OCI-M2 (cell line): ENCODE data around the gene ZNF512.
"Not testable (repeated sequence)": the region's sequence is repeated elsewhere in the genome, so short reads cannot be mapped to it uniquely, and the experiment has no call there.

Experiments
- DNase-seq: peaks from one replicate; lab custom pipeline; 2025; ENCODE audit not compliant: unreplicated experiment; lab: John Stamatoyannopoulos, UW

ZNF512 gene

GRCh38 chr2:27582129-27582694, 630 bp upstream of the ZNF512 start:
- no peak for DNase-seq

- DNase-seq, result no peak
Observed at GRCh38 chr2:27583390-27583915, 611 bp downstream of the ZNF512 start.

GRCh38 chr2:27584597-27584996, 1.8 kb downstream of the ZNF512 start:
- DNase-seq, result no peak

- no peak for DNase-seq
Observed at GRCh38 chr2:27587025-27587424, 4.2 kb downstream of the ZNF512 start.

GRCh38 chr2:27588308-27588707, 5.5 kb downstream of the ZNF512 start:
- DNase-seq, result no peak

GRCh38 chr2:27591745-27592144, 8.9 kb downstream of the ZNF512 start:
- DNase-seq, result no peak

- no peak for DNase-seq
Observed at GRCh38 chr2:27593240-27593639, 10.4 kb downstream of the ZNF512 start.

- DNase-seq, result not testable (repeated sequence)
Observed at GRCh38 chr2:27594020-27594703, 11.3 kb downstream of the ZNF512 start.

- not testable (repeated sequence) for DNase-seq
Observed at GRCh38 chr2:27595412-27595811, 12.6 kb downstream of the ZNF512 start.

- no peak for DNase-seq
Observed at GRCh38 chr2:27596627-27597026, 13.8 kb downstream of the ZNF512 start.

GRCh38 chr2:27606611-27607010, 23.8 kb downstream of the ZNF512 start:
- DNase-seq, result no peak

- no peak for DNase-seq
Observed at GRCh38 chr2:27613985-27614384, 31.1 kb downstream of the ZNF512 start.

- no peak for DNase-seq
Observed at GRCh38 chr2:27615316-27615715, 32.5 kb downstream of the ZNF512 start.

- DNase-seq, result no peak
Observed at GRCh38 chr2:27621524-27621923, 38.7 kb downstream of the ZNF512 start.

GRCh38 chr2:27622921-27623384, 40.1 kb downstream of the ZNF512 start:
- no peak for DNase-seq

- DNase-seq, result no peak
Observed at GRCh38 chr2:27624943-27625342, 42.1 kb downstream of the ZNF512 start.

- not testable (repeated sequence) for DNase-seq
Observed at GRCh38 chr2:27626323-27626722, 43.5 kb downstream of the ZNF512 start.

- not testable (repeated sequence) for DNase-seq
Observed at GRCh38 chr2:27626921-27627320, 44.1 kb downstream of the ZNF512 start.

GRCh38 chr2:27627963-27628766, 45.3 kb downstream of the ZNF512 start:
- DNase-seq, result no peak

GRCh38 chr2:27628767-27629709, 46.2 kb downstream of the ZNF512 start, which contains the start of the genes CCDC121 and GPN1:
Gene CCDC121, minus strand, starts transcription at chr2:27629012. Its CDS starts 1,213 bp downstream, at chr2:27627799.
Gene GPN1, plus strand, starts transcription at chr2:27629050. Its CDS starts 9 bp downstream, at chr2:27629059.
- peak; percentile 34 for DNase-seq
